ENCODE results near the gene KLHL29. TPM values are rescaled to one million over a fixed set of nuclear protein-coding genes. Genes with fewer than 3 reads are reported as not detected.

Gene KLHL29
- total RNA-seq, 2 donors from 2014 or later, result 2.0 to 4.2 TPM

GRCh38 chr2:23567161-23567756 is 182.3 kb downstream of the KLHL29 start:
- no peak overlapping the region for H3K27ac ChIP-seq
- H3K4me3 ChIP-seq, result no peak overlapping the region
- H3K4me1 ChIP-seq, result peaks cover 0 to 39% of the 10 kb centered on the region in 2 donors
- no peaks in the 10 kb centered on the region for H3K36me3 ChIP-seq
- TF ChIP-seq, protein P1, sequence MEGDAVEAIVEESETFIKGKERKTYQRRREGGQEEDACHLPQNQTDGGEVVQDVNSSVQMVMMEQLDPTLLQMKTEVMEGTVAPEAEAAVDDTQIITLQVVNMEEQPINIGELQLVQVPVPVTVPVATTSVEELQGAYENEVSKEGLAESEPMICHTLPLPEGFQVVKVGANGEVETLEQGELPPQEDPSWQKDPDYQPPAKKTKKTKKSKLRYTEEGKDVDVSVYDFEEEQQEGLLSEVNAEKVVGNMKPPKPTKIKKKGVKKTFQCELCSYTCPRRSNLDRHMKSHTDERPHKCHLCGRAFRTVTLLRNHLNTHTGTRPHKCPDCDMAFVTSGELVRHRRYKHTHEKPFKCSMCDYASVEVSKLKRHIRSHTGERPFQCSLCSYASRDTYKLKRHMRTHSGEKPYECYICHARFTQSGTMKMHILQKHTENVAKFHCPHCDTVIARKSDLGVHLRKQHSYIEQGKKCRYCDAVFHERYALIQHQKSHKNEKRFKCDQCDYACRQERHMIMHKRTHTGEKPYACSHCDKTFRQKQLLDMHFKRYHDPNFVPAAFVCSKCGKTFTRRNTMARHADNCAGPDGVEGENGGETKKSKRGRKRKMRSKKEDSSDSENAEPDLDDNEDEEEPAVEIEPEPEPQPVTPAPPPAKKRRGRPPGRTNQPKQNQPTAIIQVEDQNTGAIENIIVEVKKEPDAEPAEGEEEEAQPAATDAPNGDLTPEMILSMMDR (IDR thresholded peaks at IDR 0.05), result no peak
- H3K27me3 ChIP-seq, result no peaks in the 10 kb centered on the region
- no peak for DNase-seq (ENCODE audit: low spot score)
- no peaks in the 10 kb centered on the region for H3K9me3 ChIP-seq

- Histone ChIP-seq H3K4me1 (peaks cover 0 to 33% of the 10 kb centered on the region in 2 donors), H3K36me3 (no peaks in the 10 kb centered on the region), H3K27ac (no peak overlapping the region), H3K9me3 (no peaks in the 10 kb centered on the region), H3K27me3 (no peaks in the 10 kb centered on the region), H3K4me3 (no peak overlapping the region)
- TF ChIP-seq, protein P1 (IDR thresholded peaks at IDR 0.05), result no peak
- DNase-seq (ENCODE audit: low spot score), result no peak
Measured at GRCh38 chr2:23568211-23568610, 183.2 kb downstream of the KLHL29 start.

DNA sequence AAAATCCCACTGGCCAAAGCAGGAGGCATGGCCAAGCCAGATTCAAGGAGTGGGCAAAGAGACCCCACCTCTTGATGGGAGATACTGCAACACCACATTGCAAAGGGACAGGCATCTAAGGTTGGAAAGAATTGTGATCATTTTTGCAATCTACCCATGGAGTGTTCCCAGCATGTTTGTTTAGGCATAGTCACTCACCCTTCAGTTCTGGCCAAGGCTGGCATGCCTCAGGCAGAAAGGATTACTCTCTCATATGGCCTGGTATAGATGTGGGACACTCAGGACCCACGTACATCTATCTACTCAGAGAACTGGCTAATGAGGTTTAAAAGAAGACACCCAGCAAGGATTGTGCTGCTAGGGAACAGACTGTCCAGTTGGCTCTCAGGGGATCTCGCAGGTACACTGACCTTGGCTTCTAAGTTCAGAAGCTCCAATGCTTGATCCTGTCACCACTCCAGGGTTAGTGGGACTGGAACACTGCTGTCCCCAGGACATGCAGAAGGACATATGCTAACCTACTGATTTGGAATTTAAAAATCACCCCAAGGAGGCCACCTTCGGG is 183.7 kb downstream of the KLHL29 start:
- Histone ChIP-seq H3K27ac (no peak overlapping the region), H3K4me3 (no peak overlapping the region), H3K9me3 (no peaks in the 10 kb centered on the region), H3K27me3 (no peaks in the 10 kb centered on the region), H3K36me3 (no peaks in the 10 kb centered on the region), H3K4me1 (peaks cover 0 to 28% of the 10 kb centered on the region in 2 donors)
- TF ChIP-seq, protein P1 (IDR thresholded peaks at IDR 0.05), result no peak
- DNase-seq (ENCODE audit: low spot score), result no peak

DNA sequence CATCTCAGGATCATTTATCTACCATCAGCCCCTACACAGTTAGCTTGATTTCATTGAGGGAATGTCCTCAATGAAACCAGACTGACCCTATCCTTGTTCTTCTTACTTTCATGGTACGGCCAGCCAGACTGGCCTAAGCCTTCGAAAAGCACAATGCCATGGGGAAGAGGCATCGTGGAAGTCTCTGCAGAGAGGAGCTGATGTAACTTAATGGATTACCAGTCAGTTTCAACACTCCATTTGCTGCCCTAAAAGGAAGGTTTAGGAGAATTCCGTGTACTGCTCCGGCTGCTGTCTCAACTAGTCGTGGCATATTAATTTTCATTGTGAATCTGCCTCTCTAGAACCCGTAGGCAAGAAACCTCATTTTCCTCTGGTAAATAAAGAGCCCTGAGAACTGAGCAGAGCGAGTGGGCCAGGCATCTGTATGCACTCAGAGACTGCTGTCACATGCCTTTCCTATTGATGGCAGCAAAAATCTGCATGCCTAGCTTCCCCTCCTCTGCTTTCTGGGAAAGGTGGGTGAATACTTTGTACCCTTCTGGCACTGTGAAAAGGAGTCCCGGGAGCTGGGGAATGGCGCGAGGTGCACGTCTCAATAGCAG is 184.9 kb downstream of the KLHL29 start:
- Histone ChIP-seq H3K27me3 (no peaks in the 10 kb centered on the region), H3K27ac (no peak overlapping the region), H3K4me1 (peaks cover 0 to 16% of the 10 kb centered on the region in 2 donors), H3K4me3 (no peak overlapping the region), H3K9me3 (no peaks in the 10 kb centered on the region), H3K36me3 (no peaks in the 10 kb centered on the region)
- DNase-seq (ENCODE audit: low spot score), result no peak
- TF ChIP-seq, protein P1 (IDR thresholded peaks at IDR 0.05), result no peak

- H3K9me3 ChIP-seq, result no peaks in the 10 kb centered on the region
- no peak overlapping the region for H3K4me3 ChIP-seq
- no peak for DNase-seq (ENCODE audit: low spot score)
- no peaks in the 10 kb centered on the region for H3K36me3 ChIP-seq
- no peaks in the 10 kb centered on the region for H3K27me3 ChIP-seq
- peaks cover 0 to 4% of the 10 kb centered on the region in 2 donors for H3K4me1 ChIP-seq
- TF ChIP-seq, protein P1 (IDR thresholded peaks at IDR 0.05), result no peak
- H3K27ac ChIP-seq, result no peak overlapping the region
Measured at GRCh38 chr2:23571085-23571484, 186.1 kb downstream of the KLHL29 start.
